Nucleus accumbens (tissue), 56 donors: Measurements from ENCODE around the gene TMEM245.

ENCODE experiments used
- DNase-seq, 56 donors: peaks; one replicate each; lab custom pipeline; 2025; lab: John Stamatoyannopoulos, UW

The TMEM245 gene

GRCh38 chr9:109107402-109108240, 12.1 kb downstream of the TMEM245 start:
- DNase-seq, result no peak

GRCh38 chr9:109101810-109102209, 17.9 kb downstream of the TMEM245 start:
- DNase-seq, result no peak

- DNase-seq, result no peak
Observed at GRCh38 chr9:109101202-109101595, 18.5 kb downstream of the TMEM245 start.

- no peak for DNase-seq
Observed at GRCh38 chr9:109100543-109101201, 19.1 kb downstream of the TMEM245 start.

- DNase-seq, result no peak
Observed at GRCh38 chr9:109098960-109099308, 20.8 kb downstream of the TMEM245 start.

- DNase-seq, result peak in 15 of 56 donors; percentile 2 to 33 (median 10)
Observed at GRCh38 chr9:109098171-109098959, 21.4 kb downstream of the TMEM245 start.

- DNase-seq, result no peak
Observed at GRCh38 chr9:109097146-109097545, 22.6 kb downstream of the TMEM245 start.

GRCh38 chr9:109095321-109095720, 24.4 kb downstream of the TMEM245 start:
- no peak for DNase-seq

GRCh38 chr9:109094268-109094667, 25.5 kb downstream of the TMEM245 start:
- DNase-seq, result no peak

GRCh38 chr9:109092587-109092986, 27.2 kb downstream of the TMEM245 start:
- no peak for DNase-seq

- DNase-seq, result no peak
Observed at GRCh38 chr9:109092051-109092580, 27.6 kb downstream of the TMEM245 start.

- DNase-seq, result no peak
Observed at GRCh38 chr9:109088221-109088620, 31.5 kb downstream of the TMEM245 start.

- no peak for DNase-seq
Observed at GRCh38 chr9:109087795-109088194, 32.0 kb downstream of the TMEM245 start.

GRCh38 chr9:109086221-109086620, 33.5 kb downstream of the TMEM245 start:
- no peak for DNase-seq

GRCh38 chr9:109085510-109085909, 34.2 kb downstream of the TMEM245 start:
- DNase-seq, result no peak

GRCh38 chr9:109083813-109084405, 35.8 kb downstream of the TMEM245 start:
- no peak for DNase-seq

GRCh38 chr9:109083141-109083540, 36.6 kb downstream of the TMEM245 start:
- DNase-seq, result no peak

GRCh38 chr9:109082091-109082620, 37.6 kb downstream of the TMEM245 start:
- DNase-seq, result no peak

GRCh38 chr9:109074236-109074889, 45.4 kb downstream of the TMEM245 start:
- no peak for DNase-seq
